HG03442 (cell line): ENCODE data around the gene TTLL5.
"Not testable (repeated sequence)": the region's sequence is repeated elsewhere in the genome, so short reads cannot be mapped to it uniquely, and the experiment has no call there.

Source experiments
- ATAC-seq: cut with Tn5 transposase; IDR thresholded peaks from one replicate; pipeline ENCODE4 v1.9.1; 2021; ENCODE audit warnings: mild to moderate bottlenecking, moderate library complexity; ENCODE audit not compliant: unreplicated experiment

TTLL5 gene

DNA sequence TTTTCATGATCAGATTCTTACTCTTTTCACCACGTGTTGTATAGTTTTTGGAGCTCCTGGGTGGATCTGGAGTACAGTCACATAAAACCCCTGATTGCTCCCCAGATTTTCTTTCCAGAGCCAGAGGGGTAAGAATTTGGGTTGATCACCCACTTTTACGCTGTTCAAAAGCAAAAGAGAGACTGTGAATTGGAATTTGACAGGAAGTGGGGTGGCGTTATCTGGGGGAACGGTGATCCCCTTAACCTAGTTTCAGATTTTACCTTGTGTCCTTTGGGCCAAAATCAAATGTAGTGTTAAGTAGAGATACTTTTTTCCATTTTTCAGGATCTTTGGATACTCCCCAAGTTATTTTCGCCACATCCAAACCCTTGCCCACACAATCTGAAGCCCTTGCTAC lies 245.2 kb downstream of the TTLL5 start:
- no peak for ATAC-seq

DNA sequence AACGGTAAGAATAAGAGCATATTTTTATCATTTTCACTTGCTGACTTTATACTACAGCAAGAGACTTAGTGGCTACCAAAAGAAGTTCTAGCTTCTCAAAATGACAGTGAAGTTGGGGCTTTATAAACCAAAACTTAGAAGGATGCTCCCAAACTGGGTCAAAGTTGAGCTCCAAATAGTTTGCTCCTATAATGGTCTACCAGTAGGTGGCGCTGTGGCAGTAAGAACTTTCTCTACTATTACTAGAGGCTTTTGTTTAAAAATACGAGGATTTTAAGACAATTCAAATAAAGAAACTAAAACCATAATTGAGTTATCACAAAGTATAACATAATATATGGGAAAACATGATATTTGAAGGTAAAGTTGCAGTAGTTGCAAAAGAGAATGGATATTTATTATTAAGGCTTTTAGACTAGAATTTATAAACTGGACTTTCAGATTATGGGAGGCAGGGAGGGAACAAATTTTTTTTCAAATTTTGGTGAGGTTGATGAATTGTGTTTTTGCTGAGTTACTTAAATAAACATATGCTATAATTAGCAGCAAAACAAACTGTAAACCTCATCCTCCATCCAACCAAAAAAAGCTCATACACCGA lies 245.7 kb downstream of the TTLL5 start:
- no peak for ATAC-seq

DNA sequence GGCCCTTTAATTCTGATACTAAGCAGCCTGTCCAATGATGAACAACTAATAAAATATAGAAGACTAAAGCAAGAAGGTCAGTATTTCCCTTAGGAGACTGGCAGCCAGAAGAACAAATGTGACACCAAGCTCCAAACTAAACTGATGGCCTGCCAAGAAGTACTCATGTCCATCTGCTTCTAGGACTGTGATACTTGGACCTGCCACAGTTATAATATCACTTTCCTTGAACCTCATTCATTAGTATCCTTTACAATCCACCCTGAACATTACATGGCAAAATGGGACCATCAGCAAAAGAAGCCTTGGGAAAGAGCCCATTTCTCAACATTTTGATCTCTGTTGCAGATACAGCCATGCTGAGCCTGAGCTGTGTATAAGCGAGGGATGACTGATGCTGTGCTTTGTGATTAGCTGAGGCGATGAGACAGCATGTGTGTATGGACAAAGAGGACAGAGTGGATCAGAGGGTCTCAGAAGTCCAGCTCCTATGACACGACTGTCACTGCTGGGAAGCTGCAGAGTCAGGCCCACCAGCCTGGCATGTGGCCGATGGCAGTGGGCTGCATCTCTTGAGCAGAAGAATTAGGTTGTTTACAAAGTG lies 246.8 kb downstream of the TTLL5 start:
- ATAC-seq = no peak

DNA sequence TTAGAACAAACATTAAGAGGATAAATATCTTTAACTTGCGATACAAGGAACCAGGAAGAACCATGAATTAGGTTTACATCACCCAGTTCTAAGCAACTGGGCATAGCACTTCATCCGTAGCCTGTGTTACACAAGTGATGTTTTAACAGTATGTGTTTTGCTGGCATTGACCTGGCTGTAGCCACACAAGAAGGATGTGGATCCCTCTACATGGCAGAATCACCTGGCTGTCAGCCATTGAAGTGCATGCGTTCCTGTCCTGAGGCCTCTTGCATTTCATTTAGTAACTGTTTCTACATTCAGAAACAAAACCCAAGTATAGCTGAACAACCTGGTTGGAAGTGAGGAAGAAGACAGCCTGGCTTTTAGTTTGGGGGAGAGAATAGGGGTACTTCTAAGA lies 248.6 kb downstream of the TTLL5 start:
- no peak for ATAC-seq

DNA sequence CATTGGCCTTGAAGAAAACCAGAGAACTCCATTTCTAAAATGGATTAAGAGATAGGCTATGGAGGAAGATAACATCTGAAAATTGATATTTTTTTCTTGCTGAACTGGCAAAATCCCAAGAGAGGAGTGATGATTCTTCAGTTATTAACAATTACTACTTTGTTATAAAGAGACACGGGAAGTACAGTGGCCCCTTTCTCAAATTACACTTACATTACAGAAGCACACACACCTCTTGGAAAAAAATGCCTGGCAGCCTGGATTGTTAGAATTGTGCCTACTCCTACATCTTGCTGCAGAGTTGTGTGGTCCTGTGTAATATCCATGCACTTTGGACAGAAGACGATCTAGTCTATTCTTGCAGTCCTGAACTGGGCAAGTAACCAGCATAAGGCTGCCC lies 249.0 kb downstream of the TTLL5 start:
- no peak for ATAC-seq

DNA sequence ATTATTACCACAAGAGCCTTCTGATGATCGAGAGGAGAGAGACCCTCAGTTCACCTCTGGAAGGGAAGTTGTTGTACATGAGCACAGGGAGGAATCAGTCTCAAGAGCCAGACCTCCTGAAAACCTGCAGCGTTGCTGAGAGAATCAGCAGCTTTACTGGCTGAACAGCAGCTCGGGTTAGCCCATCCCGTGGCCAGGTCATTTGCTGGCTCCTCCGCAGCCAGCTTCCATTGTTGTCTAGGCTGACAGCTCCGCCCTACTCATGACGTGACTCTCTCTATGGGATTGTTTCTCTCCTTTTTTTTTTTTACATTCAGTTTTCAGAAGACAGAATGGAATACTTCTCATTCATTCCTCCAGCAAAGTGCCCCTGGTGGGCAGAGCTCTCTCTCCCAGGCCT lies 250.8 kb downstream of the TTLL5 start:
- ATAC-seq = no peak

DNA sequence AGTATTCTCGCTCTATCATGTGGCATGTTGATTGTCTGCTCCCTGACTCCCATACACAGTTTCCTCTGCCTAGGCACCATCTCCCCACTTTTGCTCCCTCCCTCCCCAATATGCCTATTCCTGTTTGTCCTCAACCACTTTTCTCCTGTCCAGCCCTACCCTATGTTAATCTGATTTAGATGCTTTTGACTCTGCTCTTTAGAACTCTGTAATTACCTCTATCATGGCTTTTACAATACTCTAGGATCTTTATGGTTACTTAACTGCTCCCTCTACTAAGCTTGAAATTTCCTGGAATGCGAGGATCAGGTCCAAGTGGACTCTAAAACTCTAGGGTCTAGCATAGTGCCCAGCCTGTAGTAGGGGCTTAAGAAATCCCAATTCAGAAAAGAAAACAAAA lies 252.1 kb downstream of the TTLL5 start:
- ATAC-seq = no peak

DNA sequence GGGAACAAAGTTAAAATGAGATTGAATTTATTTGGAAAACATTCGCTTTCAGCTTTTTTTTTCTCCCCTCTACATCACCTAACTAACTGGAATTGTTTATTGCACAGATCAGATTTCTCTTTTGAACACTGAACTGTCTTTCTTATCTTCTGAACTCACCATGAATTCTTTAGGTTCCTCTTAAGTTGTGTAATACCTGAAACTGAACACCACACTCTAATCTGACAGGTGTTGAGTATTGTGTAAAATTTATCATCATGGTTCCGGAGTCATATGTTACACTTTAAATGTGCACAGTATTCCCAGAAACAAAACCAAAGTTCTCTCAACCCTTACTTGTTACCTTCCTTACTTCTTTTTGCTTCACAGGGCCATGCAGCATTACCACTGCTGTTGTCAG lies 254.0 kb downstream of the TTLL5 start:
- ATAC-seq = no peak

DNA sequence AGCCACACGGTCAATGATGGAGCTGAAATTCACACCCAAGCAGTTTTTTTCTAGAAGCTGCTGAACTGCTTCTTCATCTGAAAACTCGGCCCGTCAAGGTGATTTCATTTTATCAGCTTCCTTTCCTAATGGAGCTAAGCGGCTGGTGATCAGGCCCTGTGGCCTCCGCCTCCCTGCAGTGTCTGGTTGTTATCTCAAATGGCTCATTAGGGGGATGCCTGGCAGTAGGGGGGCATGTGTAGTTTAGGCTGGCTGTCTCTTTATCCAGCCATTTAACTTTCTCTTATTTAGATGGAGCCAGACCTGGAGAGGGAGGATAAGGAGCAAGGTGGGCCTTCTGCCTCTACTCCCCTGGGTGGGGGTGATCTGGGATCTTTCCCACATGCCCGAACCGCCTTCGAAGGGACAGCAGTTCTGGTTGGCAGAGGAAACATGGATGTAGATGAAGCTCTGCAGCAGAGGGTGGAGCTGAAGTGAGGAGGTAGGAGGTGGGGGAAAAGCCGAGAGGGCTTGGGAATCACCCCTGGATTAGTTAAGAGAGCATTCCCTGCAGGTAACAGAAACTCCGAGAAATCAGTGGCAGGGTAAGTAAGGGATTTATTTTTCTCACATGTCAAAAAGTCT lies 256.4 kb downstream of the TTLL5 start:
- no peak for ATAC-seq

DNA sequence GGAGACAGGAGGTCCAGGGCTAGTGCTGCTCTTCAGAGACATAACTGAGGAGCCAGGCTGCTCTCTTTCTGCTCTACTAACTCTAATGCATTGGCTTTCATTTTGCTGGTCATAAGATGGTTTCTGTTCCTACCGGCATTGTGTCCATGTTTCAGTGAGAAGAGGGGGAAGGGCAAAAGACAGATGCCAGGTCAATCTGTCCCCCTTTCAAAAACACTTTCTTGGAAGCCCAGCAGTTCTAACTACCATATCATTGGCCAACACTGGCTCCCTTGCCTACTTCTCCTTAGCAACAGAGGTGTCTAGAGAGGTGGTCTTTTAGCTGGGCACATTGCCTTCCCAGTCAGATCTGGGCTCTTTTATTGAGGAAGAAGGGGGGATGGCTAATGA lies 256.9 kb downstream of the TTLL5 start:
- no peak for ATAC-seq

DNA sequence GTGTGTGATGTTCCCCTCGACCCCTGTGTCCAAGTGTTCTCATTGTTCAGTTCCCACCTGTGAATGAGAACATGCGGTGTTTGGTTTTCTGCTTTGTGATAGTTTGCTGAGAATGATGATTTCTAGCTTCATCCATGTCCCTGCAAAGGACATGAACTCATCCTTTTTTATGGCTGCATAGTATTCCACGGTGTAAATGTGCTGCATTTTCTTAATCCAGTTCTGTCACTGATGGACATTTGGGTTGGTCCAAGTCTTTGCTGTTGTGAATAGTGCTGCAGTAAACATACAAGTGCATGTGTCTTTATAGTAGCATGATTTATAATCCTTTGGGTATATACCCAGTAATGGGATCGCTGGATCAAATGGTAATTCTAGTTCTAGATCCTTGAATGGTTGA lies 259.4 kb downstream of the TTLL5 start:
- not testable (repeated sequence) for ATAC-seq

DNA sequence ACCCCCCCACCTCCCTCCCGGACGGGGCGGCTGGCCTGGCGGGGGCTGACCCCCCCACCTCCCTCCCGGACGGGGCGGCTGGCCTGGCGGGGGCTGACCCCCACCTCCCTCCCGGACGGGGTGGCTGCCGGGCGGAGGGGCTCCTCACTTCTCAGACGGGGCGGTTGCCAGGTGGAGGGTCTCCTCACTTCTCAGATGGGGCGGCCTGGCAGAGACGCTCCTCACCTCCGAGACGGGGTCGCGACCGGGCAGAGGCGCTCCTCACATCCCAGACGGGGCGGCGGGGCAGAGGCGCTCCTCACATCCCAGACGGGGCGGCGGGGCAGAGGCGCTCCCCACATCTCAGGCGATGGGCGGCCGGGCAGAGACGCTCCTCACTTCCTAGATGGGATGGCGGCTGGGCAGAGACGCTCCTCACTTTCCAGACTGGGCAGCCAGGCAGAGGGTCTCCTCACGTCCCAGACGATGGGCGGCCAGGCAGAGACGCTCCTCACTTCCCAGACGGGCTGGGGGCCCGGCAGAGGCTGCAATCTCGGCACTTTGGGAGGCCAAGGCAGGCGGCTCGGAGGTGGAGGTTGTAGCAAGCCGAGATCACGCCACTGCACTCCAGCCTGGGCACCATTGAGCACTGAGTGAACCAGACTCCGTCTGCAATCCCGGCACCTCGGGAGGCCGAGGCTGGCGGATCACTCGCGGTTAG lies 264.2 kb downstream of the TTLL5 start:
- not testable (repeated sequence) for ATAC-seq

DNA sequence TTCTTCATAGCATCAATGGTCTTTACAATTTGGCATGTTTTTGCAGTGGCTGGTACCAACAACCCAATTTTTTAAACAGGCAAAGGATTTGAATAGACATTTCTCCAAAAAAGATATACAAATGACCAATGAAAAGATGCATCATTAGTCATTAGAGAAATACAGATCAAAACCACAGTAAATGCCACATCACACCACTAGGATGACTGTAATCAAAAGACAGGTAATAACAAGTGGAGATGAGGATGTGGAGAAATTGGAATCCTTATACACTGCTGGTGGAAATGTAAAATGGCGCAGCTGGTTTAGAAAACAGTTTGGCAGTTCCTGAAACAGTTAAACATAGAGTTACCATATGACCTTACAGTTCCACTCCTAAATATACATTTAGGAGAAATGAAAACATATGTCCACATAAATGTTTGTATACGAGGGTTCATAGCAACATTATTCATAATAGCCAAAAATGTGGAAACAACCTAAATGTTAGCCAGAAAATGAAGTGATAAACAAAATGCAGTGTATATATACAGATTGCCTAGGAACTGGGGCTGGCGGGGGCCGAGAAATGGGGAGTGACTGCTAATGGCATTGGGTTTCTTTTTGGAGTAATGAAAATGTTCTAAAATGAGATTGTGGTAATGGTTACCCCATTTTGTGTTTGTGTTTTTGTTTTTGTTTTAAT lies 265.5 kb downstream of the TTLL5 start:
- no peak for ATAC-seq

DNA sequence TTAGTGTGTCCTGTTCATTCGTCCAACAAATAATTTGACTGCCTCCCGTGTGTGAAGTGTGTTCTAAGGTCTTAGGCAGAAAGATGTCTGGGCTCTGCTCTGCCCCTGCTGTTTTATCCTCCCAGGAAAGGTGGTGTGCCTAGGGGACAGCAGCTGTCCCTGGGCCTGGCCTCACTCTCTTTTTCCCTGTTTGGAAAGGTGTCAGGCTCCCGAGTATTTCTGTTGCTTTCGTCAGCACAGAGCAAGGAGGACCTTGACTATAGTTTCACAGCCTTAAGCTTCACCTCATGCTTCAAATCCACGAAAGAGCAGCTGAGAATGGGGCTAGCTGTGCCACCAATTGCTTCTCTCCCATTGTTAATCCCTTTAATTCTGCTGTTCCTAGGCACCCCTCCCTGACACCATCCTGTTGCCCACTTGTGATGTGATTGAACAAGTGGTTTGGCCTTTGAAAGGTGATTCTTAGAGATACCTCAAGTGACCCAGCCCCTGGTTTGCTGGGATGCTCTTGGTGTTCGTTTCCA lies 266.6 kb downstream of the TTLL5 start:
- no peak for ATAC-seq

DNA sequence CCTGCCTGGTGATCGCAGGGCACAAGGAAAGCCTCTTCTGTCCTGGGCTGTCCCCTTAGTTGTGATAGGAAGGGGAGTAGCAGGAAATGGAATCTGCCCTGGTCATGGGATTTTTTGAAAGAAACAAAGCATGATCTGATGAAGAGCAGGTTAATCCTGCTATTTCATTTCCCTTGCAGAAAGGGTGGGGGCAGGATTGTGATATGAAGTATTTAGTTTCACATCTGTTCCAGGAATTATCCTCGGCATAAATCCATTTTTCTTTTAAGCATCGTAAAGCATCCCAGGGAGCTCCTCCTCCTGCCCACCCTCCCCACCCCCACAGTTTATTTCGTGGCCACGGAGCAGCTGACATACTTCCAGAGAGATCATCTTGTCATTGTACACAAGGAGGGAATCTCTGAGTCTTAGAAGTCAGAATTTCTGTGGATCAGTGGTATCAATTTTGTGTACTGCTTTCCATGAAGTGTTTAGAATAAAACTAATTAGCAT lies 267.7 kb downstream of the TTLL5 start:
- ATAC-seq = no peak

DNA sequence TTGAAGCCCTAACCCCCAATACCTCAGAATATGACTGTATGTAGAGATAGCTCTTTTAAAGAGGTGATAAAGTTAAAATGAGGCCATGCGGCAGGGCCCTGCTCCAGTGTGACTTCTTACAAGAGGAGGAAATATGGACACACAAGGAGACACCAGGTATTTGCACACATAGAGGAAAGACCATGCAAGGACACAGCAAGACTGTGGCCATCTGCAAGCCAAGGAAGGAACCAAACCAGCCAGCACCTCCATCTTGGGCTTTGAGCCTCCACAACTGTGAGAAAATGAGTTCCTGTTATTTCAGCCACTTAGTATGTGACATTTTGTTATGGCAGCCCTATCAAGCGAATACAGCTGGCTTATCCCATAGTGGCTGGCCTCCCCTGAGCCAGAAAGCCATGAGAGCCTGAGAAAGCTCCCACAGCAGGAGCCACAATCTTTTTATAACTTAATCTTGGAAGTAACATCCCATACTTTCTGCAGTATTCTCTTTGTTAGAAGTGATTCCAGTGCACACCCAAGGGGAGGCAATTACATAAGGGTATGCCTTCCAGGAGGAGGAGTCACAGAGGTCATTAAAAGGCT lies 272.8 kb downstream of the TTLL5 start:
- no peak for ATAC-seq

DNA sequence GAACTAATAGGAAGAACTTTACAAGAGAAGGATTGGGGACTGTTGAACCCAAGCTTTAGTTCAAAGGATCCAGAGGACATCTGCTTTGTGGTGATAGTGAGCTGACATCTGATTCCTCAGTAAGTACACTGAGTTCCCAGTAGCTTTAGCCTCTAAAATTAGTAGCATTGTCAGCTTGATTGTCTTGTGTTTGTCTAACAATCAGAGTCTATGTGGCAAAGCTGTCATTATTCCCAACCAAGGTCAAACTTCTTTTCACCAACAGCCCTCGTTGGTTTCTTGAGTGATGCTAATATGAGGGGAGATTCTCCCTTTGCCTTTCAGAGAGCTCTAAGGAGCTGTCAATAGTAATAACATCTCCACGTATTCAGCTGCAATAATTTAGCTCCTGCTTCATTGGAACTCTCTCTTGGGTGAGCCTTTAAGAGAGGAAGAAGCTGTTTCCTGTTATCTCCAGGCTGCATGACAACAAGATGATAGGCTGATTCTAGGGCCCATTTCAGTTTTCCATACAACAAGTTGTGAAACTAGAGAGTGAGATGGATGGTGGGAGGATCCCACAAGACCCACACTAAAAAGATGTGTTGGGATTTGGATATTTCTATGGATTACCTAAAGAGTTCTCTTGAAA lies 274.1 kb downstream of the TTLL5 start:
- no peak for ATAC-seq

DNA sequence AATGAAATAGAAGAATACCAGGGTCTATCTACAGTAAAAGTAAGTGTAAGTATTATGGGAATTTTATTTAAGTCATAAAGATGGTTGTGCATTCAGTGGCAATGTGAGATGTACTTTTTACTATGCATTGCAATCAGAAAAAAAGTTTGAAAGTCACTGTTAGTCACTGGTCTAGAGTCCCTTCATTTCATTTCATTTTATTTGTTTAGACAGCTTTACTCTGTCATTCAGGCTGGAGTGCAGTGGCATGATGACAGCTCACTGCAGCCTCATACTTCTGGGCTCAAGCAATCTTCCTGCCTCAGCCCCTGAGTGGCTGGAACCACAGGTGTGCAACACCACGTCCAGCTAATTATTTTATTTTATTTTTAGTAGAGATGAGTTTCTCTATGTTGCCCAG lies 278.2 kb downstream of the TTLL5 start:
- ATAC-seq = no peak

DNA sequence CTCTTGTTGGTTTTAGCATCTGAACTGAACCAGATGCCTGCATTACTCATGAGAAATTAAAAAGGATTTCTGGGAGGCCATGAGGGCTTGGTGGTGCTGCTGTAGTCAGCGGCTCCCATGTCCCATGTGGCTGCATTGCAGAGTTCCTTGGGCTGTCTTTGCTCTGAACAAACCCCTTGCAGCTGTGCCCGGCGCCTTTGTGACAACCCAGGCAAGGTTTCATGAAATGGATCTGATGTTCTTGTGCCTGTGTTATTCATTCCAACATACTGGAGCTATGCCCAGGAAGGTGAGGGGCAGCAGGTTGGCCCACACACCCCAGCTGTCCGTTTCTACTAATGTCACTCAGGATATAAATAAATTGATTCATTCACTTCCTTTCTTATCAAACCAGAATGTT lies 280.0 kb downstream of the TTLL5 start:
- no peak for ATAC-seq

DNA sequence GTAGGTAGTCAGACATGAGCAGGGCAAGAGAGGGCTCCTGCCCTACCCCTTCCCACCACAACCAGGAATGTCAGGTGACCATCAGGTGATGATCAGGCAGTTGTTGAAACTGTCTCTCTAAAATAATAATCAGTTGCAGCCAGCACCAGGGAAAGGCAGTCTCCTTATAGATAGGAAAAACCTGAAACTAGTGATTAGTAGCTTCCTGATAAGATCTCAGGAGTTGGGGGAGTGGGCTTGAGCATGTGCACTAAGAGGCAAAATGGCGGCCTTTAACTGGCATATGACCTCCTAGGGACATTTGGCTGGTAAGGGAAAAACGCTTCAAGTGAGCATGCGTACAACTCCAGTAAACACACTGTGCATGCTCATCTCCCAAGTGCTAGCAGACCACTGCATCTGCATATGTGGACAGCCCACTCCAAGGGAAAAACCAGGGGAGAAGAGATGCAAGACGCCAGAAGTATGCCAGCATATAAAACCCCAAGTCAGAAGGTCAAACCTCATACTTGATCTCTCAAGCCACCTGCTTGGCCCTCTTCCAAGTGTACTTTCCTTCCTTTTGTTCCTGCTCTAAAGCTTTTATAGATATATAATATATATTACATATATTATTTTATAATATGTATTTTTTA lies 283.7 kb downstream of the TTLL5 start:
- no peak for ATAC-seq
